GM18502 (cell line): ENCODE data around the gene CD276.

Experiments
- ATAC-seq: cut with Tn5 transposase; IDR thresholded peaks from one replicate; pipeline ENCODE4 v1.9.1; 2021; ENCODE audit warnings: mild to moderate bottlenecking; ENCODE audit not compliant: unreplicated experiment, poor library complexity

CD276 gene

DNA sequence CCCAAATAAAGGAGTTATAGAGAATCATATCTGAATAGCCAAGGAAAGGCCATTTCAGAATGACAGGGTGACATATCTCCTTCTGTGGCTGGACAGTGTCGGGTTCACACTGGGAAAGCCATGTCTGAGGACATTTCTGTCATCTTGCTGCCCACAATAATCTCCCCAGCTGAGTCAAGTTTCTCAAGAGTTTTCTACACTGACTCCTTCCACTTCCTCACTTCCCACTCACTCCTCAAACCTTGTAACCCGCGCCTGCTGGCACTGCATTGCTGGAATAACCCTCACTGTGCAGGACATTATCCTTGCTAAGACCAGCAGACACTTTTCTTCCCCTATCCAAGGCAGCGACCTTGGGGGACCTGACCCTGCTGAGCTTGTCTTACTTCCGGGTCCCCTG, 74.3 kb downstream of the CD276 start:
- no peak for ATAC-seq

DNA sequence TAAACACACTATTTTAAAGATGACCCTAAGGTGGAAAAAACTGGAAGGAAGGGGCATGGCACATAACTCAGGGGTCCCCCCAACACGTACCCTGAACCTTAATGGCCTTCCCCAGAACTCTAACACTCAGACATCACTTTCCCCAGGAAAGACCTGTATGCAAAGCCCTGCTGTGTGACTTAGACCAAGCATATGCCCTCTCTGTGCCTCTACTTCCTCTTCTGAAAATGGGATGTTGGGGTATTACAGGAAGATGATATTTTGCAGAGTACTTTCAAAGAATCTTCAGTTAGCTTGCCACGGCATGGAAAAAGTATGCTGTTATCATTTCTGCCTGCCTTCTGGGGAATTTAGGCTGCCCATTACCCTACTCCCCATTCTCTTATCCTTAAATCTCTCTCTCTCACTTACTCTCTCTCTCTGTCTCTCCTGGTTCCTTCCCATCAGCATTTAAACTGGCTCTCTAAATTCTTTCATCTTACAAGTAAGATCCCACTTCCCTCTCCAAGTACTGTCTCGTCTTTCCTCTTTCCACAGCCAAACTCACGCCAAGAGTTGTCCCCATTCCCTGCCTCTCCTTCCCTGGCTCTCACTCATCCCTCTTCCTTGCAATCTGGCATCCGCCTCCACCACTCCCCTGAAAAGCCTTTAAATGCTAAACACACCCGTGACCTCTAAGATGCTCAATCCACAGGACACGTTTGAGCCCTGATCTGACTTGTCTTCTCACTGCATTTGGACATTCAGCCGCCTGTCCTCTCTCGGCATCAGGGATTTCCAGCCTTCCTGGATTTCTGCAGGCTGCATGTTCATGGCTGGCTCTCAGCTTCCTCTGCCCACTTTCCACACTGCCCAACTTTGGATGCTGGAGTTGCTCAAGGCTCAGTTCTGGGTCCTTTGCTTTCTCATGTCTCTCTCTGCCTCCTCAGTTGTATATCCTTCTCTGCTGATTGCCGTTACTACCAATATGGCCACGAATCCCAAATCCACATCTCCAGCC, 76.4 kb downstream of the CD276 start:
- no peak for ATAC-seq

DNA sequence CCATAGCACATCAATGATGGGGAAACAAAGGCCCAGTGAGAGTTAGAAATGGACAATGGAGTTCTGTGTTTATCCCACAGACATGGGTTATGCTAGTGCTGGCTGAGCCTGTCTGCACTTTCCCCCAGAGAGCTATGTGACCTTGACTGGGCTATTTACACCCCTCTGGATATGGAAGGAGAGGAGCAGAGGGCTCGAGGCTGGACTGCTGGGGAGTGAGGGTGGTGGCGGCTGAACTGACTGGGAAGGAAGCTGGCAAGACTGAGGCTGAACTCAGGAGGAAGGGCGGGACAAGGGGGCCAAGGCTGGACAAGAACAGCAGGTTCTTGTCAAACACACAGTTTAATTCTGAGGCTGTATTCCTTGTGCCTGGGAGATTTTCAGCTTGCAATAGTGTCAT, 79.7 kb downstream of the CD276 start:
- ATAC-seq = no peak
